HG03103 (cell line): Measurements from ENCODE around the gene PCDH19.

Experiments
- ATAC-seq: cut with Tn5 transposase; IDR thresholded peaks from one replicate; pipeline ENCODE4 v1.9.1; 2021; ENCODE audit warnings: low read depth; ENCODE audit not compliant: unreplicated experiment

PCDH19 gene

GRCh38 chrX:100407147-100407783, 2.8 kb downstream of the PCDH19 start:
- no peak for ATAC-seq

GRCh38 chrX:100405424-100405823, 4.6 kb downstream of the PCDH19 start:
- no peak for ATAC-seq

- ATAC-seq, result no peak
These were observed 5.2 kb downstream of the PCDH19 start for GRCh38 chrX:100404851-100405250.

DNA sequence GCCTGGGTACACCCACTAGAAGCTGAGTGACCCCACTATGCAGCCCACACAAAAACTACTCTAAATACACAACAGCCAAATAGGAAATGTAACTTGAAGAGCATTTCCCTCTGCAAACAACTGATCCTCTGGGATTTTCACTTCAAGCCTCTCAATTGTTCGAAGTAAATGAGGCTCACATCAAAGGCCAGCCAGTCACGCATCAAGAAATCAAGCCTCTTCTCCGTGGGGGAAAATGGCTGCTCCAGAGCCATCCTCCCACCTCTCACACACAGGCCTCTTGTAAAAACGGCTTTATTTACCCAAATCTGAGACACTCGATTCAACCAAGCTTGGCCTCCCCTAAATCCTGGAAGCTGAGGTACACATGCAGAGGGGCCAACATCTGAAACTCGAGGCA, 14.3 kb downstream of the PCDH19 start:
- no peak for ATAC-seq

- no peak for ATAC-seq
These were observed 28.5 kb downstream of the PCDH19 start for GRCh38 chrX:100381619-100382018.

- no peak for ATAC-seq
These were observed 30.6 kb downstream of the PCDH19 start for GRCh38 chrX:100379388-100379986.

- ATAC-seq, result no peak
These were observed 32.2 kb downstream of the PCDH19 start for GRCh38 chrX:100377826-100378225.

- no peak for ATAC-seq
These were observed 33.5 kb downstream of the PCDH19 start for GRCh38 chrX:100376576-100376975.

GRCh38 chrX:100373673-100374072, 36.4 kb downstream of the PCDH19 start:
- no peak for ATAC-seq

GRCh38 chrX:100368167-100368566, 41.9 kb downstream of the PCDH19 start:
- ATAC-seq, result no peak

GRCh38 chrX:100363896-100364295, 46.2 kb downstream of the PCDH19 start:
- ATAC-seq, result no peak

DNA sequence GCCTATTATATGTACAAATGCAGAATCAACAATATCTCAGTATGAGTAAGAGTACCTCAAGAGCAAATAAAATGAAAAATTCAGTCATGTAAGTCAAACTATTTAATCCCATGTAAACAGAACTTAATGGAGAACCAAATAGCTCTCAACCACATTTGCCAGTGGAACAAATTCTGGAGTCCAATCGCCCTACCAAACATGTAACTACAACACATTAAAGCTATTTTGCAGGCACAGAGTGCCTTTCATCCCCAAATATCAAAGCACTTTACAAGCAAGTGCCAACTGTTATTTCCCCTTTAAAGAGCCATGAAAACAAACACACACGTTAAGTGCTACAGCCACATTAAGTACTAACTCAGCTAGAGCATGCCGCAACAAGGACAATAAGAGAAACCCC, 51.3 kb downstream of the PCDH19 start:
- ATAC-seq, result no peak

GRCh38 chrX:100356351-100356896, 53.6 kb downstream of the PCDH19 start:
- no peak for ATAC-seq

DNA sequence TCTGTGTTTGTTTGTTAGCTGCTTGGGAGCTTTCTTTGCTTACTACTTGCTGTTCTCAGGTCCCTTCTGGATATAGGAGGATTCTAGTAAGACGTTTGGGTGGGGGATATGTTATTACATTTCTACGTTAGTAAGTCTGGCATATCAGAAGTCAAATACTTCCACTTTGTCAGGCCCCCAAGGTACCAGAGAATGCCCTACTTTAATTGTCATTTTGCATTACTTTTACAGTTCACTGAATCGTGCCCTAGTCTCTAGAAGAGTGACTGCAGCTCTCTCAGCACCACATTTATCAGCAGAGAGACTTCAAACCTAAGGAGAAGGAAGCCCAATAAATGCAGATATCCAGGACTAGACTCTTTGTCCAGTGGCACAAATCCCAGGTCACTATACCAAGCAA, 54.4 kb downstream of the PCDH19 start:
- no peak for ATAC-seq

DNA sequence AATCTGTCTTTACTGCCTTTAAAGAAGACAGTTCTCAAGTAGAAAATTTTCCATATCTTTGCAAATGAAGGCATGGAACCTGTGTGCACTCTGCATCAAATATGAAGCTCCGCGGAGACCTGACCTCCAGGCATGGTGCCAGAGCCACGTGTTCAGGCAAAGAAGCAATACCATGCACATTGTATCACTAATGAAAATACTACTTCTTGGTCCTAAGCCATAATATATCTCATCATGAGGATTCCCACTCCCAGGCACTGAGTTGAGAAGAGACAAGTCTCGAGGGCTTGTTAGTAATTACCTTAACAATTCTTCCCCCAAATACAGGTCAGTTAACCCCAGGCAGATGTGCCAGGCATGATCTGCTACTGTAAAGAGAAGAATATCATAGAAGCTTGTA, 56.7 kb downstream of the PCDH19 start:
- no peak for ATAC-seq

- no peak for ATAC-seq
These were observed 59.2 kb downstream of the PCDH19 start for GRCh38 chrX:100350704-100351489.

DNA sequence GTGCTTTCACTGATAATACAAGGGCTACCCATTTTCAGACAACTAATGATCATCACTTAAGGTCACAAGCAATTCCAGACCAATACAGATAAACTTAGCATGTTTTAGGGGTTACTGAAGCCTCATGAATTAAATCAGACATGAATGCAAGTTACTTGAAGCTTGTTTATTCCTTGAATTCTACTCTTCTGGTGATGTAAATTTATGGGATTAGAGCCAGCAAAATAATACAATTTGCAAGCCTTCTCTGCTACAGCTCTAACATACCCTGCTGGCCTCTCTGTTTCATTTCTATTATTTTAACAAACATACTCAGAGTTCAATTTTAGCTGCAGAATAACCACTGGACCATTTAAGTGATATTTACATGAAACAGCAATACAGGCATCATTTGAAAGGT, 60.7 kb downstream of the PCDH19 start:
- no peak for ATAC-seq

- ATAC-seq, result no peak
These were observed 68.9 kb downstream of the PCDH19 start for GRCh38 chrX:100341142-100341510.

- no peak for ATAC-seq
These were observed 69.5 kb downstream of the PCDH19 start for GRCh38 chrX:100340491-100341141.

DNA sequence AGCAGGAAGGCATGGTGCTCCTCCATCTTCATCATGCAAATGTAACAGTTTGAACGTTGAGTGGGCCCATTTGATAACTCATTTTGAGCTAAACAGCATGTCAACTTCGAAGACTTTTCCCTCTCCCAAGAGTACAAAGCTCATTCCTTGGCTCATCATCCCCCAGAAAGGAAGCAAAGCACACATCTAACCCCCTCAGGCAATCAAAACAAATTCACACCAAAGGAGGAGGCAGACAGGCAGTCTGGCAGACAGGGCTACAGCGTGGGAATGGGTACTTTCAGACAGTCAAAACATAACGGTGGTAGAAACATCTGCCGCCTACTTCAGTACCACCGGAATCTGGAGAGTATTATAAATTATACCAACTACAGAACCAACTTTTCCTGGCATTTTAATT, 81.7 kb downstream of the PCDH19 start:
- no peak for ATAC-seq

- ATAC-seq, result no peak
These were observed 90.4 kb downstream of the PCDH19 start for GRCh38 chrX:100319716-100320115.
